GM18498 (cell line): ENCODE measurements around the gene TUFM.
"Not testable (repeated sequence)": the region's sequence is repeated elsewhere in the genome, so short reads cannot be mapped to it uniquely, and the experiment has no call there.

Source experiments
- ATAC-seq: cut with Tn5 transposase; IDR thresholded peaks from one replicate; pipeline ENCODE4 v1.9.1; 2021; ENCODE audit warnings: mild to moderate bottlenecking, moderate library complexity; ENCODE audit not compliant: unreplicated experiment

Gene TUFM

DNA sequence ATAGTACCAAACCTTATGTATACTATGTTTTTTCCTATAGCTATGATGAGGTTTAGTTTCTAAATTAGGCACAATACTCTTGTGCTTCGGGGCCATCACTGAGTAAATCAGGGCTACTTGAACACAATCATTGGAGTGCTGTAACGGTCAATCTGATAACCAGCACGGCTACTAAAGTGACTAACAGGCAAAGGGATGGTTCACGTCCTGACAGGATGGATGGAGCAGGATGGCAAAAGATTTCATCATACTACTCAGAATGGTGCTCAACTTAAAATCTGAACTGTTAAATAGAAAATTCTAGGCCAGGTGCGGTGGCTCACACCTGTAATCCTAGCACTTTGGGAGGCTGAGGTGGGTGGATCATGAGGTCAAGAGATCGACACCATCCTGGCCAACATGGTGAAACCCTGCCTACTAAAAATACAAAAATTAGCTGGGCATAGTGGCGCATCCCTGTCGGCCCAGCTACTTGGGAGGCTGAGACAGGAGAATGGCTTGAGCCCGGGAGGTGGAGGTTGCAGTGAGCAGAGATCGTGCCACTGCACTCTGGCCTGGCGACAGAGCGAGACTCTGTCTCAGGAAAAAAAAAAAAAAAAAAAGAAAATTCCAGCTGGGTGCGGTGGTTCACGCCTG is 7.0 kb downstream of the TUFM start:
- no peak for ATAC-seq

DNA sequence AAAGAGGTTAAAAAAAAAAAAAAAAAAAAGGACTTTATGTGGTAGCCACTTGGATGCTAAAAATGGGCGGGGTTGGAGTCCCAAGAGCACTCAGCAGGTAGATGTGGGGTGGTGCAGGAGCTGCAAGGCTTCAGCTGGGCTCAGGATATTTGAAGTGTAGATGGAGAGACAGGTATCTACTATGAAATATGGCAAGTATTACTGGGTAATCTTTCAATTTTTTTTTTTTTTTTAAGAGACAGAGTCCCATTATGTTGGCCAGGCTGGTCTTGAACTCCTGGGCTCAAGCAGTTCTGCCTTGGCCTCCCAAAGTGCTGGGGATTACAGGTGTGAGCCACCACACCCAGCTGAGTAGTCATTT is 7.6 kb downstream of the TUFM start:
- ATAC-seq = no peak

GRCh38 chr16:28837672-28838557 is 8.2 kb downstream of the TUFM start:
- no peak for ATAC-seq

- no peak for ATAC-seq
Observed at GRCh38 chr16:28836761-28837064, 9.4 kb downstream of the TUFM start.

- no peak for ATAC-seq
Observed at GRCh38 chr16:28835864-28836760, 10.0 kb downstream of the TUFM start.

DNA sequence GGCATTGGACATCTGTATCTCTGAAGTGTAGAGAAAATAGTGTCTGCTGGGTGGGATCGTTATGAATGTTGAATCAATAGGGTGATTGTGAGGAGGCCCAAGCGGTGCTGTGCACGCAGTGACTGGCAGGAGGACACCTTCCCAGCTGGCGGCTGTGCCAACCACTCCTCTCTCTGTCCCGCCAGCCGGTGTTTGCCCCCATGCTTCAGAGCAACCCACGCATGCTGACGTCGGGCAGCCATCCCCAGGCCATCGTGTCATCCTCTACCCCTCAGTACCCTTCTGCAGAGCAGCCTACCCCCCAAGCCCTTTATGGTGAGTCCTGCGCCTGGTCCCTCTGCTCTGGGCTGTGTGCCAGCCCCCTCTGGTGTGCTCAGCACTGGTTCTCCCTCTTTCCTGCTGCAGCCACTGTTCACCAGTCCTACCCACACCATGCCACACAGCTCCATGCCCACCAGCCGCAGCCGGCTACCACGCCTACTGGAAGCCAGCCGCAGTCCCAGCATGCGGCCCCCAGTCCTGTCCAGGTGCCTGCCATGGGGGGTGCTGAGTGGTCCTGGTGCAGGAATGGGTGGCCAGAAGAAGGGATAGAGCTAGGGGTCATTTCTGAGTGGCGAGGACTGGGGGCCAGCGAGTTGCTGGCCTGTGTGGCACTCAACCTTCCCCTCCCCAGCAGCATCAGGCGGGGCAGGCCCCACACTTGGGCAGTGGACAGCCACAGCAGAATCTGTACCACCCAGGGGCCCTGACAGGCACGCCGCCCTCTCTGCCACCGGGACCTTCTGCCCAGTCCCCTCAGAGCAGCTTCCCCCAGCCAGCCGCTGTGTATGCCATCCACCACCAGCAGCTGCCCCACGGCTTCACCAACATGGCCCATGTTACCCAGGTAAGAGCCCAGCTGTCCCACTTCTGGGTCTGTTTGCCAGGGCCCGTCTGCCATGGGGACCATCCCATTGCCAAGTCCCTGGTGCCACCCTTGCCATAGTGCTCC is 11.0 kb downstream of the TUFM start:
- no peak for ATAC-seq

GRCh38 chr16:28834349-28834748 is 11.8 kb downstream of the TUFM start:
- ATAC-seq = no peak

- no peak for ATAC-seq
Observed at GRCh38 chr16:28830531-28830930, 15.6 kb downstream of the TUFM start.

GRCh38 chr16:28829747-28830146 is 16.4 kb downstream of the TUFM start:
- no peak for ATAC-seq

DNA sequence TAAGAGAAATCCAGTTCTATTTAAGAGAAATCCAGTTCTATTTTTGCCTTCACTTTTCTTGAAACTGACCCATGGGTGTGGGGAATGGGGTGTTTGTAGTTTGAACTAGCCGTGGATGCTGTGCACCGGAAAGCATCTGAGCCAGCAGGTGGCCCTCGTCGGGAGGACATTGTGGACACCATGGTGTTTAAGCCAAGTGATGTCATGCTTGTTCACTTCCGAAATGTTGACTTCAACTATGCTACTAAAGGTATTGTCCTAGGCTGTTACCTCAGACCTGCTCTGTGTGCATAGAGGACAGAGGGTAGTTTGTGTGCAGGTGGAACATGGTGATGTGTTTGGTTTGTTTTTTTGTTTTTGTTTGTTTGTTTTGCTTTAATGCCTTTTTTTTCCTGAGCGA is 20.0 kb downstream of the TUFM start:
- ATAC-seq = no peak

DNA sequence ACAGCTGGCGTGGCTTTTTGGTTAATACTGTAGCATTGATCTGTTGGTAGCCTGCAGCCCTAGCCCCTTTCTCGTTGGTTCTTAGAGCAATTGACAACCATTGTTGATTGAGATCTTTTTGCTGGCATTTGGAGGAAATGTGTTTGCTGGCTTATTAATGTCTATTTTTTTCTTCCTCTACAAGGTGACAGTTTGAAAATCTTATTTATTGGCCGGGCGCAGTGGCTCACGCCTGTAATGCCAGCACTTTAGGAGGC is 21.5 kb downstream of the TUFM start:
- no peak for ATAC-seq

DNA sequence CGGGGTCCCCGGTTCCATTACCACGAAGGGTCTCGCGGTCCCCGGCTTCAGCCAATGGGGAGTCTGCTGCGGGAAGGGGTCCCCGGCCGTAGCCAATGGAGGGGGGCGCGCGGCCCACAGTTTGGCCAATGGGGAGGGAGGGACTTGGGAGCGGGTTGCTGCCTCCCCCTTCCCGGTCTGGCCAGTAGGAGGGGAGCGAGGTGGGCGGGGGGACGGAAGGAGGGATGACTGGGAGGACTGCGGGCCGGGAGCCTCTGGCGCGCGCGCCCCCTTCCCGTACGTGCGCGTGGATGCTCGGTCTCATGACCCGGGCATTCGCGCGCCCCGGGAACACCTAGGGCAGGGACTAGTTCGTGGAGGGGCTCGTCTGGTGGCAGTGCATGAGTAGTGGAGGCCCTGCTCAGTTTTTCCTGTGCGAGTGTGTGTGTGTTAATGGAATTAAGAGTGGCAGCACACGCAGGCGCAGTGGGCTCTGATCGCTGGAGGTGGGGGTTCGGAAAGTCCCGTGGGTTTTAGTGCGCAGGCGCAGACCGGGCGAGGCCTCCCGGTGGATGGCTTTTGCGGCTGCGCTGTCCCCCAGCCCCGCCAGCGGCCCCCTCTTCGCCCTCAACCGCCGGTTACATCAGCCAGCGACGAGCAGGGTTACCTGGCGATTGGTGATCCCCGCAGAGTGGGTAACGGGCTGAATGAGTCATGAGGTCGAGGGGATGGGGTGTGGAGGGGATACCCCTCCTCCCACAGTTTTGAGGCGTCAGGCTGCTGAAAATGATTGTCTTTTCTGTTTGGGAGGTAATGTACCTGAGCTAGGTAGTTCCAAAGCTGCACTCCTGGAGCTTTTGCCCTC is 22.1 kb downstream of the TUFM start:
- ATAC-seq = peak; percentile 66

- ATAC-seq = peak; percentile 22
Observed at GRCh38 chr16:28823291-28823872, 22.8 kb downstream of the TUFM start.

DNA sequence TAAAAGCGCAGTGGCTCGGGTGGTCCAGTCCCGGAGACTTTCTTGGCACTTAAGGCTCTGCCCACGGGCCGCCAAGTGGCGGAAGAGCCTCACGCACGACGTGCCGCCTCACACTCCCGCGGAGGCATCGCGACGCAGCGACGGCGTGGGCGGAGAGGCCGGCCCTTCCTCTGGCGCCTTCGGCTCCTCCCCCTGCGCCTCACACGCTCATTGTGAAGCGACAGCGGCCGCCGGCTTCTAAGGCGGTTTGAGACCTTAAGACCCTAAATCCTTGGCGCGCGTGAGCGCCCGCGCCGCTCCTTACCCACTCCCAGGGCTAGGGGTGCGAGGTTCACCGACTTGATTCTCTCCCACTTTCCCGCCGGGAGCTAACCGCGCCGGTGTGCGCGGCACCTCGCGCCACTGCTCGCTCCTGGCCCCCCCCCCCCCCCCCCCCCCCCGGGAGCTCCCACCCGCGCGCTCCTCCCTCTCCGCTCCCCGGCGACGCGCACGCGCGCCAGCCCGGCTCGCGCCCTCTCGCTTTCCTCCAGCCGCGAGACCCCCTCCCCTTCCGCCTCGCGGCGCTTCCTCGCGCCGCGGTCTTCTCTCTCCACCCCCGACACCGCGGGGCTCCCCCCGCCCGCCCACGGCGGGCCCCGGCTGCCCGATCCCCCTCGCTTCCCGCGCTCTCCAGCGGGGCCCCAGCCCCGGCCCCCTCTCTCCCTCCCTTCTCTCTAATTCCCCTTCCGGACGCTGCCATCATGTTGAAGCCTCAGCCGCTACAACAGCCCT is 23.4 kb downstream of the TUFM start, which contains the start of gene ATXN2L:
ATXN2L (plus strand) TSS at position 480 of the 771 bp plus-strand sequence; CDS start at position 741, 261 bp downstream.
- peak; percentile 56 for ATAC-seq

DNA sequence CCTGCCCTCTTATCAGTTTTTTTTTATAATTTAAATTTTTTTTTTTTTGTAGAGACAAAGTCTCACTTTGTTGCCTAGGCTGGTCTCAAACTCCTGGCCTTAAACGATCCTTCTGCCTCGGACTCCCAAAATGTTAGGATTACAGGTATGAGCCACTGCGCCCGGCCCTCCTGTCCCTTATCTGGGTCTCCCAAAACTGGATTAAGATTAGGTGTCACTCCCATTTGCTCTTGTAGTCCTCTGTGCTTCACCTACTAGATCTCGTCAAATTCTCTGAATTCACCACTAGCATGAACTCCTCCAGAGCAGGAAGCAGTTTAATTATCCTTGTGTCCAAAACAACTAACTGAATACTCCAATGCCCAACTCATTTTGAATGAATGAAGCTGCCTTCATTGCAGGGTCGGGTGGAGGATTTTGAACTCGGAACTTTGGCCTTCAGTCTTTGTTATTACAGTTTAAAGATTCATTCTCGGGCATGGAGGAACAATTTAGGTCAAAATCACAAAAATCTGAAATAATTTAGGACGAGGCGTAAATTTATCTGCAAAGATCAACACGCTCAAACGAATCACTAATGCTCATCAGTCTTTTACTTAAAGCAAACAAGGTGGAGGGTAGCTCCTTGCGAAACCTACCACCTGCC is 24.2 kb downstream of the TUFM start:
- no peak for ATAC-seq

DNA sequence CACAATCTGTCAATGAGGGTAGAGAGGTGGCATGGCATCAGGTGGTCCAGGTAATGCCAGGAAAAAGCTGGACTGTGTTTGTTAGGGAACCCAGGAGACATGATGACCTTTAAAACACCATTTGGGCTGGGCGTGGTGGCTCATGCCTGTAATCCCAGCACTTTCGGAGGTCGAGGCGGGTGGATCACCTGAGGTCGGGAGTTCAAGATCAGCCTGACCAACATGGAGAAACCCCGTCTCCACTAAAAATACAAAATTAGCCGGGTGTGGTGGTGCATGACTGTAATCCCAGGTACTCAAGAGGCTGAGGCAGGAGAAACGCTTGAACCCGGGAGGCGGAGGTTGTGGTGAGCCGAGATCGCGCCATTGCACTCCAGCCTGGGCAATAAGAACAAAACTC is 25.6 kb downstream of the TUFM start:
- ATAC-seq = not testable (repeated sequence)

DNA sequence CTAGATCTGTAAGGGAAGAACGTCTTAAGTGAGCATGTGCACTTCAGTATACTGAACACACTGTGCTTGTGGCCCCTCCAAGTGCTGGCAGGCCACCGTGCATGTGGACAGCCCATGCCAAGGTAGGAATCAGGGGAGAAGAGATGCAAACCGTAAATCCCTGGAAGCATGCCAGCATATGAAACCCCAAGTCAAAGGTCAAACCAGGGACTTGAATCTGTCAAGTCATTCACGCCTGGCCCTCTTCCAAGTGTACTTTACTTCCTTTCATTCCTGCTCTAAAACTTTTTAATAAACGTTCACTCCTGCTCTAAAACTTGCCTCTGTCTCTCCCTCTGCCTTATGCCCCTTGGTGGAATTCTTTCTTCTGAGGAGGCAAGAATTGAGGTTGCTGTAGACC is 26.1 kb downstream of the TUFM start:
- no peak for ATAC-seq
